WTC11 (cell line): ENCODE data around the gene KPNA4.

Experiments
- ATF2 ChIP-seq: sonication (generic); formaldehyde crosslinking; IDR thresholded peaks from 2 replicates; pipeline ENCODE4 v1.8.1; 2022; ENCODE audit warnings: low read depth, missing genetic modification reagents, borderline replicate concordance
- CTCF ChIP-seq: fragments of 200-600 bp; IDR thresholded peaks from 2 replicates; pipeline ENCODE4 v1.8.0; 2022; ENCODE audit warnings: antibody characterized with exemption
- E2F1 ChIP-seq: sonication (generic); formaldehyde crosslinking; IDR thresholded peaks from 2 replicates; pipeline ENCODE4 v1.8.0; 2022; ENCODE audit warnings: mild to moderate bottlenecking, missing genetic modification reagents
- FOXK1 ChIP-seq: sonication (generic); formaldehyde crosslinking; IDR thresholded peaks from 2 replicates; pipeline ENCODE4 v1.8.0; 2022; ENCODE audit warnings: mild to moderate bottlenecking, moderate library complexity, missing genetic modification reagents
- JAZF1 ChIP-seq: fragments of 250-450 bp; sonication (Bioruptor Pico); IDR thresholded peaks from 2 replicates; pipeline ENCODE4 v1.9.0; 2021; ENCODE audit warnings: moderate library complexity, mild to moderate bottlenecking, inconsistent platforms
- NFE2L1 ChIP-seq: sonication (generic); formaldehyde crosslinking; IDR thresholded peaks from 2 replicates; pipeline ENCODE4 v1.8.1; 2023; ENCODE audit warnings: missing genetic modification reagents
- TEAD4 ChIP-seq: sonication (generic); formaldehyde crosslinking; IDR thresholded peaks from 2 replicates; pipeline ENCODE4 v1.8.0; 2022; ENCODE audit warnings: mild to moderate bottlenecking, missing genetic modification reagents
- ZNF121 ChIP-seq: sonication (generic); formaldehyde crosslinking; IDR thresholded peaks from 2 replicates; pipeline ENCODE4 v1.8.0; 2023; ENCODE audit warnings: missing genetic modification reagents

GRCh38 chr3:160477750-160478149, 87.6 kb downstream of the KPNA4 start:
- TF ChIP-seq CTCF (no peak), E2F1 (CRISPR knock-in tag) (no peak), TEAD4 (CRISPR knock-in tag) (no peak), JAZF1 (CRISPR knock-in tag) (no peak), ZNF121 (no peak), NFE2L1 (no peak), FOXK1 (CRISPR knock-in tag) (no peak), ATF2 (CRISPR knock-in tag) (no peak)
